Measurements from ENCODE around the gene DNAJC8. TPM values are rescaled to one million over a fixed set of nuclear protein-coding genes. Genes with fewer than 3 reads are reported as not detected.

Gene DNAJC8
- total and polyA plus RNA-seq, 2 of the 4 experiments (the other 2 are of a cell fraction) = 53.6 to 81.0 TPM

- Histone ChIP-seq H3K27ac (ENCODE audit: insufficient read depth, low read length) (peak overlapping the region; percentile 21; the same call in 1 of the 2 replicates), H3K4me2 (ENCODE audit: low read depth, low read length) (no peak overlapping the region; the same call in 1 of the 2 replicates), H4K5ac (ENCODE audit: low read depth, low read length) (peak overlapping the region; percentile 19; the same call in 1 of the 2 replicates), H2BK120ac (ENCODE audit: low read depth, low read length) (peak overlapping the region; percentile 53), H2BK20ac (ENCODE audit: low read depth, low read length) (peak overlapping the region; percentile 20), H3K4me3 (ENCODE audit: insufficient read depth, low read depth, low read length) (no peak overlapping the region), H3K14ac (replicated peaks; ENCODE audit: low read depth, low read length) (no peak overlapping the region; the same call in 1 of the 2 replicates), H2BK15ac (ENCODE audit: low read depth, low read length) (0 out of 3 replicates have a peak overlapping the region, but pooled peaks have one; percentile 14), H3K27me3 (ENCODE audit: control insufficient read depth, insufficient read depth, low read length) (no peaks in the 10 kb centered on the region), H2BK5ac (ENCODE audit: low read depth, low read length, poor library complexity, severe bottlenecking) (no peak overlapping the region), H3K4ac (ENCODE audit: low read depth, low read length) (0 out of 2 replicates have a peak overlapping the region, but pooled peaks have one; percentile 33), H4K8ac (ENCODE audit: low read depth in 2 of 2, low read length in 2 of 2) (peak overlapping the region in 1 of 2 experiments; percentile 49; a peak in 1 of 4 replicates), H2AK9ac (replicated peaks; ENCODE audit: low read depth, low read length, poor library complexity) (no peak overlapping the region), H3K4me1 (ENCODE audit: control insufficient read depth, insufficient read depth, low read length) (peaks cover 19% of the 10 kb centered on the region), H3K56ac (ENCODE audit: extremely low read depth, insufficient read depth, low read length) (no peak overlapping the region), H2AK5ac (ENCODE audit: low read depth, low read length) (peak overlapping the region; percentile 7; the same call in 1 of the 2 replicates), H4K91ac (ENCODE audit: insufficient read depth, low read depth, low read length) (peak overlapping the region; percentile 1), H3K9me1 (ENCODE audit: insufficient read depth, low read length) (peaks cover 17% of the 10 kb centered on the region), H3K36me3 (ENCODE audit: control insufficient read depth, insufficient read depth, low read length) (no peaks in the 10 kb centered on the region), H4K20me1 (ENCODE audit: insufficient read depth, low read length) (no peaks in the 10 kb centered on the region), H3K79me1 (ENCODE audit: low read depth in 1 of 2, low read length in 2 of 2) (no peaks in the 10 kb centered on the region), H3K9ac (ENCODE audit: low read depth, low read length) (no peak overlapping the region), H2AFZ (replicated peaks; ENCODE audit: low read length, poor library complexity) (peak overlapping the region; percentile 0), H3K23ac (ENCODE audit: low read depth, low read length) (no peak overlapping the region), H3K18ac (ENCODE audit: low read depth, low read length) (peak overlapping the region; percentile 27; the same call in 1 of the 2 replicates), H3K9me3 (ENCODE audit: control insufficient read depth, insufficient read depth, low read length) (no peaks in the 10 kb centered on the region)
- in situ Hi-C loops (cut with MboI; ENCODE audit: low sequenced_read_pairs) = no loop called here
- POLR2A ChIA-PET (ENCODE audit: unreplicated experiment) = no interaction called here
- intact Hi-C loops (cut with micrococcal nuclease) = loop anchor here (5.0 kb wide), 1 partner anchor 66 kb away; no protein-coding TSS in a partner anchor
- ATAC-seq (ENCODE audit: low read depth) (peak; percentile 65), DNase-seq (peak; percentile 16)
- CTCF ChIA-PET = interaction anchor here (1.1 to 1.3 kb wide), 2 partner anchors 16 to 19 kb away, joined by 3 to 4 read pairs; no protein-coding TSS in a partner anchor
- dilution Hi-C loops (cut with HindIII; ENCODE audit: low sequenced_read_pairs, unreplicated experiment) = no loop called here
- no TSS peak for BruUV-seq (replicated peaks)
- TF ChIP-seq, protein P1, sequence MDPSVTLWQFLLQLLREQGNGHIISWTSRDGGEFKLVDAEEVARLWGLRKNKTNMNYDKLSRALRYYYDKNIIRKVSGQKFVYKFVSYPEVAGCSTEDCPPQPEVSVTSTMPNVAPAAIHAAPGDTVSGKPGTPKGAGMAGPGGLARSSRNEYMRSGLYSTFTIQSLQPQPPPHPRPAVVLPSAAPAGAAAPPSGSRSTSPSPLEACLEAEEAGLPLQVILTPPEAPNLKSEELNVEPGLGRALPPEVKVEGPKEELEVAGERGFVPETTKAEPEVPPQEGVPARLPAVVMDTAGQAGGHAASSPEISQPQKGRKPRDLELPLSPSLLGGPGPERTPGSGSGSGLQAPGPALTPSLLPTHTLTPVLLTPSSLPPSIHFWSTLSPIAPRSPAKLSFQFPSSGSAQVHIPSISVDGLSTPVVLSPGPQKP (IDR thresholded peaks at IDR 0.05; ENCODE audit: borderline replicate concordance, low read depth, low read length) = no peak
- TF ChIP-seq NFE2L2 (IDR thresholded peaks at IDR 0.05; ENCODE audit: low read depth, low read length) = no peak
- WGBS, 2 experiments (ENCODE audit: extremely low coverage in 2 of 2, insufficient read length in 1 of 2) = 80% methylated on average over 1 of the region's 4 CpGs; no CpG with 5 or more reads in 1 of the 2 experiments
Measured at GRCh38 chr1:28163496-28164161, 69.2 kb downstream of the DNAJC8 start.
